ENCODE measurements around the gene MTURN.
A peak's percentile ranks its signal among the peaks of the same experiment; 100 is the strongest.

The MTURN gene

GRCh38 chr7:30136117-30136731 lies 1.4 kb downstream of the MTURN start:
- DNase-seq (ENCODE audit: low spot score), result no peak

- DNase-seq (ENCODE audit: low spot score), result no peak
Measured at GRCh38 chr7:30136743-30137485, 2.1 kb downstream of the MTURN start.

GRCh38 chr7:30139836-30140384 lies 5.1 kb downstream of the MTURN start:
- DNase-seq (ENCODE audit: low spot score), result no peak

DNA sequence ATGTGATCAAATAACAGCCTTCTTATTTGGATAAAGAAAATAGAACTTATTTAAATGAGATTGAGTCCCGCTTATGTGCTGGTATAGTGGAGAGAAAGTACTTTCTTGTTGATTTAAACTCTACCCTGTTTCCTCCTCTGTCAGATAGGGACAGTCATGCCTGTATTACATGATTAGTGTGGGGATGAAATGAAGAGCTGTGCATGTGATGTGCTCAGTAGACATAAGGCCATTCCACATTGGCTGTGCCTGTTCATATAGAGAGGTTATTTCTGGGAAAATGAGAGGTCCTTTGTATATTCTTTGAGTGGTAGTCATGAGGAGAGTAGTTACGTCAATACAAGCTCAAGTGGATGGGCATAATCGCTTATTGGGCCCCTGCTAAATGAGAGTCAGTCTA lies 5.7 kb downstream of the MTURN start:
- no peak for DNase-seq (ENCODE audit: low spot score)

DNA sequence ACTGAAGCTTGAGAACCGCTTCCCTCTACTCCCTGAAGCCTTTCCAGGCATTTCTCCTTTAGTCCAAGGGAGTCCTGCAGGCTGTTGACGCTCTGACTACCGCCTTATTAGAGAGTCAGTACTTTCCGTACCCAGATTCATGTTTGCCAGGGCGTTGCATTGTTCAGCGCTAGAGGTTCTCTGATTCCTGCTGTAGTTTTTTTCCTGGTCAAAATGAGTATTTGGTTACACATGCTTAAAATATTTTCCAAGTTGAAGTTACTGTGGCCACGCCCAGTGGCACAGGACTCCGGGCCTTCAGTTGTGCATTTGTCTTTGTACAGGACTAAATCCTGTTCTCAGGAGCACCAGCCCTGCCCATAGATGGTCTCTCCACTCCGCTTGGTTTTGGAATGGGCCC lies 7.9 kb downstream of the MTURN start:
- peak; percentile 84 for DNase-seq (ENCODE audit: low spot score)

DNA sequence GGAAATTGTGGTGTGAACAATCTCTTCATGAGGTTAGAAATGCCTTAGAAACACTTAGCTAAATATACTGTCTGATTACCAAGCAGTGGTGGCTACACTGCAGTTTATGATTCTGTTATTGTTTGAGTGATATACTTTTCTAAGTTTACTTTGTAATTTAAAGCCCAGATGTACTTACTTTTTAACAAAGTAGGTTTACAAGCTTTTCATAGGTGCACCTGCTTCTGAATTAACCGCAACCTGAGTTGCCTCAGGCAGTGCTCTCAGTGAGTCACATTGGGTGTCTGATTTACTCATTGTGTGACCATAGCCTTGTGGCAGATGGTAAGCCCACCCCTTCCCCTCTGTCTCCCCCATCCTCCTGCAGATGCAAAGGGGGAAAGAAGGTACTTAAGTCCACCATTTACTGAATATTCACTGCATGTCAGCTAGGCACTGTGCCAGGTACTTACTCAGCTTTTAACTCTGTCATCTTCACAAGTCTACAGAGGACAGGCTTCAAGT lies 9.0 kb downstream of the MTURN start:
- DNase-seq (ENCODE audit: low spot score), result no peak

GRCh38 chr7:30144657-30145306 lies 10.0 kb downstream of the MTURN start:
- no peak for DNase-seq (ENCODE audit: low spot score)

DNA sequence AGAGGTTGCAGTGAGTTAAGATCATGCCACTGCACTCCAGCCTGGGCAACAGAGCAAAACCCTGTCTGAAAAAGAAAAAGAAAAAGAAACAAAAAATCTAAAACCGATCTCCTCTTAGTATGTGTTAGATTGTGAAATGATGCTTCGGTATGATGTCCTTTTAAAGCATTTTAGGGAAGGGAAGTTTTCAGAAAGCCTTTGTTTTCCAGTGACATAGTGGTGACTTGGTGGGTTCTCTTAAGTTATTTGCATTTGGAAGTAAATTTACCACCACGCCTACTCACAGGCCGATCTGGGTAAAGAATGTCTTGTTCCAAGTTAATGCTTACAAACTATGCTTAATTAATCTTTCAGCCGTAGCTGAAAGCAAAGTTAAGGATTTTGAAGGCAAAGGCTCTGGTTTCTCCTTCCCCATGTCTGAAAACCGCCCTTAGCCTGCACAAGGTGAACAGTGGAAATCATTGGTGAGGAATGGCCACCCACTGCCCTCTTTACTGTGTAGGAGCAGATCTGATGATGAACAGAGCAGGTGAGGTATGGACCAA lies 10.7 kb downstream of the MTURN start:
- no peak for DNase-seq (ENCODE audit: low spot score)

- DNase-seq (ENCODE audit: low spot score), result no peak
Measured at GRCh38 chr7:30146127-30146612, 11.4 kb downstream of the MTURN start.

DNA sequence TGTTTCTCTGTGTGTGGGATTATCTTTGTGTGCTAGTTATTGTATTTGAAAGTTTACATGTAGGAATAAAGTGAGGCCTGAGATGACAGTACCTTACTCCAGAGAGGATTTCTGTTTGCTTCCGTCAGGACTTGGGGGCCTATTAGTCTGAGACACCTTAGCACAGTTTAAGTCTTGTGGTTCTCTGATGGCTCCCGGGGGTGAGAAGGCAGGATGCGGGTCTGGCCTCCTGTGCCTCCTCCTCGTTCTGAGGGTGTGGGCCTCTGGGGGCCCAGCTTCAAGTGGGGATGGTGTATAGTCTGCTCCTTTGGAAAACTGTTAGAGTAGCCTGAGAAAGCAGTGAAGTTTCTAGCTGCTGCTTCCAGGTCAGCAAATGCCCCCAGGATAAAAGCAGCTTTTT lies 12.4 kb downstream of the MTURN start:
- no peak for DNase-seq (ENCODE audit: low spot score)

GRCh38 chr7:30147785-30148184 lies 13.0 kb downstream of the MTURN start:
- DNase-seq (ENCODE audit: low spot score), result no peak

GRCh38 chr7:30148426-30148825 lies 13.6 kb downstream of the MTURN start:
- DNase-seq (ENCODE audit: low spot score), result no peak

- DNase-seq (ENCODE audit: low spot score), result no peak
Measured at GRCh38 chr7:30148951-30149459, 14.2 kb downstream of the MTURN start.

GRCh38 chr7:30149640-30150272 lies 15.0 kb downstream of the MTURN start:
- no peak for DNase-seq (ENCODE audit: low spot score)

DNA sequence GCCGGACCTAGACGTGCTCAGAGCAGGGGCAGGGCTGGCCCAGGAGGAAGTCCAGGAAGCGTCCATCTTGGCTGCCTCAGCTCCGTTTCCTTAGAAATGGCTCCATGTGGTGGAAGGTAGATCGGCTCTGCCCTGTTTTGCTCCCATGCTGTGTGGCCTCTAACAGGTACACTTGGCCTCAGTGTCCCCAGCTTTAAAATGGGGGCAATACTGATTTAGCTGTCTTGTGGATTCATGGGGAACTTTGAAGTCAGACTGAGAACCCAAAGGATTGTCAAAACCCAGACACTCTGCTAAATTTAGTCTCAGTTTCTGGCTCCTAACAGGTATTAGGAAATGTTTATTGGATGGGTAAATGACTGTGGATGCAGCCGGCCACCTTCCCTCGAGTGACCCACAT lies 15.9 kb downstream of the MTURN start:
- DNase-seq (ENCODE audit: low spot score), result no peak

DNA sequence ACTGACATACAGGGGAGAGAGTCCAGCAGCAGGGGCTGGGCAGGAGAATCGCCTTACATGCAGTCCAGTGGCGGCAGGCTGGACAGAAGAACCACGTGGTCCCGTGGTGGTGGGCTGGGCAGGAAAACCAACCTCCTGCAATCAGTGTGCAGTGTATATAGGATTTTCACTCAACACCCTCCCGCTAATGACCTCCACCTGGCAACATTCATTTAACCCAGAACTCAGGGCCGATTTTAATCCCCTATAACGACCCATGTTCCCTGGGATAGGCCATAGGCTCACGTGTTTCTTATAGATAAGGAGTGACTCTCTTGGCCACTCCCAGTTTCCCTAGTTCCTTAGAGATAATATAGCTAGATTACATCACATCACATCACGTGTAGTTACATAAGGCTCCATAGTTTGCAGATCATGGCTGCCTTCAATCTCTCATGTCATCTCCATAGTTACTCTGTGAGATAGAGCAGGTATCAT lies 19.4 kb downstream of the MTURN start:
- no peak for DNase-seq (ENCODE audit: low spot score)

DNA sequence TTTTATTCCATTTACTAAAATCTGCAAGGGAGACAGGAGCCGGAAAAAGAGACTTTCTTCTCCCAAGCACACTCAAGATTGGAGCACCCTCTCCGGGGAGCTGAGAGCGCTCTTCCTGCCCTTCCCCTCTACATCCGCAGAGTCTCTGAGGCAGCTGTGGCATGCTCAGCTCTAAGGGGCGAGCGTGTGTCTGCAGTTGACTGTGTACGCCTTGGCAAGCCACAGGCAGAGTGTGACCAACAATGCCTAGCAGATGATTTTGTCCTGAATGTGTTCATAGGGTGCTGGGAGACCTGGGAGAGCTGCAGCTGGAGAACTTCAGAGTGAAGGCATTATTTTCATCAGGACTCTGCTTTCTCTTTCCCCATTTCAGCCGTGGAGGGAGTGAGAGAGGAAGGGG lies 20.7 kb downstream of the MTURN start:
- DNase-seq (ENCODE audit: low spot score), result no peak

DNA sequence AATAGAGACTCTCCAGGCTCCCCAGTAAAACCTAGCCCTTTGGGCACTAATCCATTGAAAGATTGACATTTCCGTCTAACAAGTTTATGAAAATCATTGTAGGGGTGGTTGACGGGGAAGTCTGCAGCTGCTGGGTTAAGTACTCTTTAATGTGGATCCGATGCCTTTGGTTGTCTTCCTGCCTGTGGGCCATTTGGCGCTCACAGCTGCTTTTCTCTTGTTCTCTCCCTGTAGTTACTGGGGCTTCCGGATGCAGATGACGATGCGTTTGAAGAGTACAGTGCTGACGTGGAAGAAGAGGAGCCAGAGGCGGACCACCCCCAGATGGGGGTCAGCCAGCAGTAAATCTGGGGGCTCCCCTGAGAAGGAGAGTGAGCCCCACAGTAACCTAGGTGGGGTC lies 22.4 kb downstream of the MTURN start:
- no peak for DNase-seq (ENCODE audit: low spot score)

DNA sequence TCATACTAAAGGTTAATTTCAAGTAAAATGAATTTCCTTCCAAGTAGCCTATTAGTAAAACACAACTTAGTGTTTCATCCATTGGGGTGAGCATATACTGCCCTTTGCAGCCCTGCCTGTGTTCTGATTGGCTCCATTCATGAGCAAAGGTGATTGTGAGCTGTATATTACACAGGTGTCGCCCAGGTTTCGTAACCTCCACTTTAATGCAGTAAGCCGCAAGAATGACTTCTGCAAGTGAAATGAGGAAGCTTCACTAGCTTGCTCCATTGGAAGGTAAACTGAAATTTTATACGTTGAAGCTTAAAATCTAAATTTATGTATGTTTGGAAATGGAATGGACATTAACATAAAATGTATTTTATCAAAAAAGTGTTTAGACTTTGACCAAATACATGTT lies 24.4 kb downstream of the MTURN start:
- no peak for DNase-seq (ENCODE audit: low spot score)

- peak; percentile 22 for DNase-seq (ENCODE audit: low spot score)
Measured at GRCh38 chr7:30159698-30160143, 24.9 kb downstream of the MTURN start.

DNA sequence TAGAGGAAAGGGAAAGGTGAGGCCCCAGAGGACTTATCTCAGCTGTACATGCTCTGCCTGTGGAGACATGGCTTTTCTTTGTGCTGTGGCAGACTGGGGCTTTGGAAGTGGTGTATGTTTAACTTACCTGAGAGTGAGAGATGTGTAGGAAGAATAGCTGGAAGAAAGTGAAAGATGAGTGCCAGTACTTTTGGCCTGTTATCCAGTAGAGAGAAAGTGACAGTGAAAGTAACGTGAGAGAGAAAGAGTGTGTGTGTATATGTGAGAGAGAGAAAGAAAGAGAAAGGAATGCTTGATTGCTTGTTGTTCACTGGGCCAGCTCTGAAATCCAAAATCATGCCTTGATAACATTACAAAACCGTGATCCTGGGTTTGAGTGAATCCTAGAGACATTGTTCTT lies 25.5 kb downstream of the MTURN start:
- no peak for DNase-seq (ENCODE audit: low spot score)

DNA sequence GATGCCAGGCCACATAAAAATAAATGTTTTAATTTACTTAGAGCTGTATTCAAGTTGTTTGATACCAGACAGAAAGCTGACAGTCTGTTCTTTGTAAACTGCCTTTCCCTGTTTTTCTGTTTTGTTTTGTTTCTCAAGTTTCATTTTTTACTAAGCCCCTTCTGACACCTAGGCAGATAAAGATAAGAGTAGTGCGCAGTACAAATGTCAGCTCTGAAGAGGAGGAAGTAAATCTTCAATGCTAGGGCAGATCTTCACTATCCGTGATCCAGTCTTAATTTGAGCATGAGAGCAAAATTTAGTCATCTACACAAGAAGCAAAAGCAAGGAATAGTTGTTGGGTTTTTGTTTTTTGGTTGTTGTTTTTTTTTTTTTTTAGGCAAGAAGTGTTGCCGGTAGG lies 27.3 kb downstream of the MTURN start:
- no peak for DNase-seq (ENCODE audit: low spot score)
